ENCODE measurements around the gene BSDC1. TPM values are rescaled to one million over a fixed set of nuclear protein-coding genes. Genes with fewer than 3 reads are reported as not detected.

Gene BSDC1
- polyA plus RNA-seq, 1 of the 3 experiments (the other 2 are of a cell fraction), result 51.0 TPM

DNA sequence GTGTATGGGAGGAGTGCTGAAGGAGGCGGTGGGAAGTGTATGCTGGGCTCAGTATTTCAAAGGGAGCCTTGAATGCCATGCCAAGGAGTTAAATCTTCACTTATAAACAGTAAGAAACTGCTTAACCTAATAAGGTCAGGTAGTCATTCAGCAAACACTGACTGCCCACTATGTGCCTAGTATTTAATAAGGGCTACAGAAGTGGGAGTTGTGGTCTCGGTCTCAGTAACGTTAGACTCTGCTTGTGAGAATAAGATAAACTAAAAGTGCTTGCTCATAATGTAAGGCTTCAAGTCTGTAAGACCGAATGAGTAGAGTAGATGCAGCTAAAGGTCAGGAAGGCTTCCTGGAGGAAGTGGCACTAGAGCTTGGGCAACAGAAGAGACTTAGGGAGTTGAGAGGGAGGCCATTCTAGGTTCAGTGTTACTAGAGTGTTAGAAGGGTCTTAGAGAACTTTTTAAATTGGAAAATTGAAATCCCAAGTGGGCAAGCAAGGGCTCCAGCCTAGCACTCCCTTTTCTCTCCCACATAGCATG lies 64.2 kb downstream of the BSDC1 start:
- H3F3A ChIP-seq (replicated peaks; ENCODE audit: insufficient read depth), result peaks cover 30% of the 10 kb centered on the region
- TF ChIP-seq RAD21 (IDR thresholded peaks at IDR 0.05; ENCODE audit: low read length), result no peak

DNA sequence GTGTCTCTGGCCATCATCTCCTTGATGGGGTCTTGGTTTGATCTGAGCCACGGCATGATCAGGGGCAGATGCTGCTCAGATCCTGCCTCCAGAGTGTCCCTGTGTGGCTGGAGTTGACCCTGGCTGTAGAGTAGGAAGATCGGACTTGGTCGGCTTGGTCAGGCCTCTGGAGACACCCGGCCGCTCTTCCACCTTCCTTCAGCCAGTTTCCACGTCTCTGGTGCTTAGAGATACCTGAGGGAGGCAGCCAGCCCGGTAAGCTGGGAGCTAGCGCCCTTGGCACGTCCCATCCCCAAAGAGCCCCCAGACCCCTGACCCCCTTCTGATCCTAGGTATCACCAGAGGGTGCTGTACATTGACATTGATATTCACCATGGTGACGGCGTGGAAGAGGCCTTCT lies 67.0 kb downstream of the BSDC1 start:
- Histone ChIP-seq H3K9ac (no peak overlapping the region), H3K4me1 (ENCODE audit: control insufficient read depth in 1 of 2, insufficient read depth in 2 of 2, low read depth in 1 of 2, low read length in 1 of 2) (no peaks in the 10 kb centered on the region; a peak in 1 of 4 replicates), H3K4me2 (no peak overlapping the region), H3K36me3 (replicated peaks in 1 of 2; ENCODE audit: control insufficient read depth in 1 of 2, insufficient read depth in 2 of 2, low read length in 1 of 2) (peaks cover 32 to 51% of the 10 kb centered on the region in 2 experiments), H3K79me2 (ENCODE audit: insufficient read depth) (peaks cover 14% of the 10 kb centered on the region), H4K20me1 (ENCODE audit: insufficient read depth) (peaks cover 20% of the 10 kb centered on the region; the same call in 1 of the 2 replicates), H3K4me3 (ENCODE audit: low read depth in 2 of 2, low read length in 1 of 2) (no peak overlapping the region), H3F3A (replicated peaks; ENCODE audit: insufficient read depth) (peaks cover 30% of the 10 kb centered on the region), H2AFZ (ENCODE audit: low read depth) (no peak overlapping the region), H3K9me3 (no peaks in the 10 kb centered on the region), H3K9me2 (no peaks in the 10 kb centered on the region), H3K27ac (ENCODE audit: low read depth in 2 of 2, low read length in 1 of 2) (no peak overlapping the region), H3K27me3 (ENCODE audit: insufficient read depth) (no peaks in the 10 kb centered on the region)
- 98% methylated on average over 6 of the region's 11 CpGs for WGBS (ENCODE audit: low lambda C conversion rate)
- ChIA-PET CTCF (no interaction called here), POLR2A (no interaction called here)
- no peak for TF ChIP-seq FOSL2 (IDR thresholded peaks at IDR 0.05; ENCODE audit: borderline replicate concordance, low read depth)
- no peak for TF ChIP-seq TCF12 (IDR thresholded peaks at IDR 0.05)
- TF ChIP-seq, protein P1, sequence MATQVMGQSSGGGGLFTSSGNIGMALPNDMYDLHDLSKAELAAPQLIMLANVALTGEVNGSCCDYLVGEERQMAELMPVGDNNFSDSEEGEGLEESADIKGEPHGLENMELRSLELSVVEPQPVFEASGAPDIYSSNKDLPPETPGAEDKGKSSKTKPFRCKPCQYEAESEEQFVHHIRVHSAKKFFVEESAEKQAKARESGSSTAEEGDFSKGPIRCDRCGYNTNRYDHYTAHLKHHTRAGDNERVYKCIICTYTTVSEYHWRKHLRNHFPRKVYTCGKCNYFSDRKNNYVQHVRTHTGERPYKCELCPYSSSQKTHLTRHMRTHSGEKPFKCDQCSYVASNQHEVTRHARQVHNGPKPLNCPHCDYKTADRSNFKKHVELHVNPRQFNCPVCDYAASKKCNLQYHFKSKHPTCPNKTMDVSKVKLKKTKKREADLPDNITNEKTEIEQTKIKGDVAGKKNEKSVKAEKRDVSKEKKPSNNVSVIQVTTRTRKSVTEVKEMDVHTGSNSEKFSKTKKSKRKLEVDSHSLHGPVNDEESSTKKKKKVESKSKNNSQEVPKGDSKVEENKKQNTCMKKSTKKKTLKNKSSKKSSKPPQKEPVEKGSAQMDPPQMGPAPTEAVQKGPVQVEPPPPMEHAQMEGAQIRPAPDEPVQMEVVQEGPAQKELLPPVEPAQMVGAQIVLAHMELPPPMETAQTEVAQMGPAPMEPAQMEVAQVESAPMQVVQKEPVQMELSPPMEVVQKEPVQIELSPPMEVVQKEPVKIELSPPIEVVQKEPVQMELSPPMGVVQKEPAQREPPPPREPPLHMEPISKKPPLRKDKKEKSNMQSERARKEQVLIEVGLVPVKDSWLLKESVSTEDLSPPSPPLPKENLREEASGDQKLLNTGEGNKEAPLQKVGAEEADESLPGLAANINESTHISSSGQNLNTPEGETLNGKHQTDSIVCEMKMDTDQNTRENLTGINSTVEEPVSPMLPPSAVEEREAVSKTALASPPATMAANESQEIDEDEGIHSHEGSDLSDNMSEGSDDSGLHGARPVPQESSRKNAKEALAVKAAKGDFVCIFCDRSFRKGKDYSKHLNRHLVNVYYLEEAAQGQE (IDR thresholded peaks at IDR 0.05; ENCODE audit: low read depth, low read length), result no peak
- no peak for TF ChIP-seq JUND (IDR thresholded peaks at IDR 0.05)
- TF ChIP-seq, protein P2, sequence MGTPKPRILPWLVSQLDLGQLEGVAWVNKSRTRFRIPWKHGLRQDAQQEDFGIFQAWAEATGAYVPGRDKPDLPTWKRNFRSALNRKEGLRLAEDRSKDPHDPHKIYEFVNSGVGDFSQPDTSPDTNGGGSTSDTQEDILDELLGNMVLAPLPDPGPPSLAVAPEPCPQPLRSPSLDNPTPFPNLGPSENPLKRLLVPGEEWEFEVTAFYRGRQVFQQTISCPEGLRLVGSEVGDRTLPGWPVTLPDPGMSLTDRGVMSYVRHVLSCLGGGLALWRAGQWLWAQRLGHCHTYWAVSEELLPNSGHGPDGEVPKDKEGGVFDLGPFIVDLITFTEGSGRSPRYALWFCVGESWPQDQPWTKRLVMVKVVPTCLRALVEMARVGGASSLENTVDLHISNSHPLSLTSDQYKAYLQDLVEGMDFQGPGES (IDR thresholded peaks at IDR 0.05; ENCODE audit: low read depth, low read length), result no peak
- TF ChIP-seq SMC3 (IDR thresholded peaks at IDR 0.05; ENCODE audit: low read depth, low read length), result no peak
- TF ChIP-seq CHD2 (IDR thresholded peaks at IDR 0.05; ENCODE audit: low read length, partially characterized antibody), result no peak
- TF ChIP-seq EP300 (IDR thresholded peaks at IDR 0.05; ENCODE audit: borderline replicate concordance in 1 of 2, low read depth in 1 of 2, low read length in 1 of 2), result no peak
- no peak for TF ChIP-seq GABPA (IDR thresholded peaks at IDR 0.05; ENCODE audit: low read depth)
- no peak for TF ChIP-seq RFX5 (IDR thresholded peaks at IDR 0.05; ENCODE audit: low read length)
- DNase-seq, result no peak

More for the DNA sequence above, 64.2 kb downstream of the BSDC1 start:
- Histone ChIP-seq H4K20me1 (ENCODE audit: insufficient read depth) (peaks cover 38% of the 10 kb centered on the region), H3K4me2 (no peak overlapping the region), H3K4me1 (ENCODE audit: control insufficient read depth in 1 of 2, insufficient read depth in 2 of 2, low read depth in 1 of 2, low read length in 1 of 2) (peaks cover 8 to 26% of the 10 kb centered on the region in 2 experiments; a peak in 3 of 4 replicates), H3K4me3 (ENCODE audit: low read depth in 2 of 2, low read length in 1 of 2) (no peak overlapping the region), H3K79me2 (ENCODE audit: insufficient read depth) (peaks cover 35% of the 10 kb centered on the region), H3K9me3 (no peaks in the 10 kb centered on the region), H3K27ac (ENCODE audit: low read depth in 2 of 2, low read length in 1 of 2) (no peak overlapping the region), H3K27me3 (ENCODE audit: insufficient read depth) (no peaks in the 10 kb centered on the region), H2AFZ (ENCODE audit: low read depth) (no peak overlapping the region), H3K36me3 (replicated peaks in 1 of 2; ENCODE audit: control insufficient read depth in 1 of 2, insufficient read depth in 2 of 2, low read length in 1 of 2) (peaks cover 34 to 70% of the 10 kb centered on the region in 2 experiments), H3K9ac (no peak overlapping the region), H3K9me2 (no peaks in the 10 kb centered on the region)
- DNase-seq, result no peak
- 85% methylated on average over 4 of the region's 4 CpGs for WGBS (ENCODE audit: low lambda C conversion rate)
- ChIA-PET POLR2A (no interaction called here), CTCF (interaction anchor here (1.3 kb wide), 1 partner anchor 82 kb away, joined by 3 read pairs; no protein-coding TSS in a partner anchor)

Measured in SK-N-SH (cell line).